Loucy (cell line): ENCODE measurements around the gene TLE7.

Experiments used
- EZH2phosphoT487 ChIP-seq: fragments of 200-600 bp; IDR thresholded peaks from 2 replicates; pipeline ENCODE4 v1.6.1; 2018; ENCODE audit warnings: antibody characterized with exemption, mild to moderate bottlenecking, moderate library complexity, borderline replicate concordance
- TF ChIP-seq, protein P1 (sequence below): fragments of 200-600 bp; sonication (generic); conservative IDR thresholded peaks from 2 replicates; pipeline ENCODE4 v1.5.1; 2014; ENCODE audit warnings: mild to moderate bottlenecking, antibody characterized with exemption, low read length

DNA sequence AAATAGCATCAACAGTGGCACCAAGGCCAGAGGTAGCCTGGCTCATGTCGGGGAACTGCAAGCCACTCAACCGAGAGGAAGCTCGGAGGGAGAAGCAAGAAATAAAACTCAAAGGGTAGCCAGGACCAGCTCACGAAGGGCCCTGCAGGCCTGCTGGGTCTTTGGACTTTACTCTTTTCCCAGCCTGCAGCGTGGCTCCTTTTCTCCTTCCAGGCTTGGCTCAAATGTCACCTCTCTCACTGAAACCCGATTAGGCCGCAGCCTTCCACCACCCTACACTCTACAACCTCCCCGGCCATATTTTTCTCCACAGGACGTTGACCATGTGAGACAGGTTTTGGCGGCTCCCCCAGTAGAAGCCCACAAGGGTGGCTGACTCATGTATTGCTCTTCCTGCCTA is 45.3 kb downstream of the TLE7 start:
- TF ChIP-seq, protein P1, sequence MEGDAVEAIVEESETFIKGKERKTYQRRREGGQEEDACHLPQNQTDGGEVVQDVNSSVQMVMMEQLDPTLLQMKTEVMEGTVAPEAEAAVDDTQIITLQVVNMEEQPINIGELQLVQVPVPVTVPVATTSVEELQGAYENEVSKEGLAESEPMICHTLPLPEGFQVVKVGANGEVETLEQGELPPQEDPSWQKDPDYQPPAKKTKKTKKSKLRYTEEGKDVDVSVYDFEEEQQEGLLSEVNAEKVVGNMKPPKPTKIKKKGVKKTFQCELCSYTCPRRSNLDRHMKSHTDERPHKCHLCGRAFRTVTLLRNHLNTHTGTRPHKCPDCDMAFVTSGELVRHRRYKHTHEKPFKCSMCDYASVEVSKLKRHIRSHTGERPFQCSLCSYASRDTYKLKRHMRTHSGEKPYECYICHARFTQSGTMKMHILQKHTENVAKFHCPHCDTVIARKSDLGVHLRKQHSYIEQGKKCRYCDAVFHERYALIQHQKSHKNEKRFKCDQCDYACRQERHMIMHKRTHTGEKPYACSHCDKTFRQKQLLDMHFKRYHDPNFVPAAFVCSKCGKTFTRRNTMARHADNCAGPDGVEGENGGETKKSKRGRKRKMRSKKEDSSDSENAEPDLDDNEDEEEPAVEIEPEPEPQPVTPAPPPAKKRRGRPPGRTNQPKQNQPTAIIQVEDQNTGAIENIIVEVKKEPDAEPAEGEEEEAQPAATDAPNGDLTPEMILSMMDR = no peak
- no peak for TF ChIP-seq EZH2phosphoT487
